DND-41 (cell line): ENCODE data around the gene LYPD8.

Source experiments
- ATAC-seq: fragments of 200-7000 bp; cut with Tn5 transposase; 3 replicates; pipeline ENCODE4 v1.9.1; 2021; ENCODE audit warnings: low read depth; ENCODE audit not compliant: insufficient read depth
- DNase-seq: peaks from one replicate; pipeline ENCODE4 v3.0.0-alpha.2; 2020
- H2AFZ ChIP-seq: 2 replicates; pipeline ENCODE4 v1.6.0; 2012; ENCODE audit warnings: low read depth, low read length
- H3K27ac ChIP-seq: 2 replicates; pipeline ENCODE4 v1.5.1; 2012; ENCODE audit warnings: low read length, inconsistent platforms
- H3K27me3 ChIP-seq: fragments of 200-600 bp; sonication (generic); 2 replicates; pipeline ENCODE4 v1.6.0; 2012; ENCODE audit warnings: low read length, mild to moderate bottlenecking, inconsistent platforms; ENCODE audit not compliant: insufficient read depth, poor library complexity
- H3K36me3 ChIP-seq: 2 replicates; pipeline ENCODE4 v1.5.1; 2012; ENCODE audit warnings: low read length, inconsistent platforms; ENCODE audit not compliant: insufficient read depth
- H3K4me1 ChIP-seq: 2 replicates; pipeline ENCODE4 v1.5.1; 2012; ENCODE audit warnings: mild to moderate bottlenecking, low read length; ENCODE audit not compliant: insufficient read depth
- H3K4me2 ChIP-seq: 2 replicates; pipeline ENCODE4 v1.6.0; 2012; ENCODE audit warnings: mild to moderate bottlenecking, moderate library complexity, low read length, inconsistent platforms; ENCODE audit not compliant: insufficient read depth
- H3K4me3 ChIP-seq, 2 experiments: fragments of 200-600 bp in 1 of 2; shearing (Covaris generic) in 1 of 2; 2 replicates each; pipeline ENCODE4 v1.5.1; 2012 to 2016; ENCODE audit warnings: inconsistent platforms in 2 of 2, low read length in 2 of 2, mild to moderate bottlenecking in 2 of 2, low read depth in 1 of 2, moderate library complexity in 1 of 2
- H3K79me2 ChIP-seq: 2 replicates; pipeline ENCODE4 v1.6.0; 2012; ENCODE audit warnings: low read length, inconsistent platforms; ENCODE audit not compliant: insufficient read depth
- H3K9ac ChIP-seq: 2 replicates; pipeline ENCODE4 v1.6.0; 2012; ENCODE audit warnings: low read depth, mild to moderate bottlenecking, inconsistent platforms, low read length, moderate library complexity
- H3K9me3 ChIP-seq: 2 replicates; pipeline ENCODE4 v1.5.1; 2012; ENCODE audit warnings: low read length, moderate library complexity, mild to moderate bottlenecking, inconsistent platforms; ENCODE audit not compliant: insufficient read depth, severe bottlenecking
- H4K20me1 ChIP-seq: 2 replicates; pipeline ENCODE4 v1.6.0; 2012; ENCODE audit warnings: low read length; ENCODE audit not compliant: insufficient read depth
- EZH2 ChIP-seq: IDR thresholded peaks from 3 replicates; pipeline ENCODE4 v1.6.1; 2012; ENCODE audit warnings: borderline replicate concordance, low read depth, mild to moderate bottlenecking, moderate library complexity, low read length, inconsistent platforms; ENCODE audit not compliant: severe bottlenecking
- TF ChIP-seq, protein P1 (sequence below): IDR thresholded peaks from 2 replicates; pipeline ENCODE4 v1.5.1; 2012; ENCODE audit warnings: borderline replicate concordance, low read length, moderate library complexity, mild to moderate bottlenecking; ENCODE audit not compliant: poor library complexity, severe bottlenecking; ENCODE audit errors: extremely low read depth

Gene LYPD8

DNA sequence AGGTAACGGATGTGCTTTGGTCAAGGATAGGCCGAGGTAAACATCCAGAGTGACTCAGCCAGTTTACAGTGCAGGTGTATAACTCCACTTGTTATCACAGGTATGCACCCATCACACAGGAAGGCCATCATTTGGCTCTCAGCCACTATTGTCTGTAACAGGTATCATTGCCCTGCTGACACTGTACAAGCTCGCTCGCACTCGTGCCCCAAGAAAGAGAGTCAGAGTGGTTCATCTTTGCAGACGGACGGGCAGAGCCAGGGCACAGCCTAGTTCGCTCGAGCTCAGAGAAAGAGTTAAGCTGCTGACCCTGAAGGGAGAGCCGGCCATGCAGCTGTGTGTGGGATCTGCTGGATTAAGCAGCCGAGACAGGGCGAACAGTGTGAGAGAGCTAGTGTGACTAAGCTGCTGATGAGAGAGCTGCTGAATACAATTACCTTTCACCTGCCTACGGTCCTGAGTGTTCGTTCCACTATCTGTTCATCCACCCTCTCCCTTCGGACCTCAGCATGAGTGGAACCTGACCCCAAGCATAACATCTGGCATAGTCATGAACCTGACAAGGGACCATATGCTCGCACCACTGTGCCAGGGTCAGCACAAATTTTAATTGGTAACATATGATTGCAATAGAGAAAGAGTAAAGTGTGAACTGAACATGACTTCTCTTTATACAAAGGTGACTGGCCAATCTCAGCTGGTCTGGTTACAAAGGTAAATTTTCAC is 27.0 kb upstream of the LYPD8 start:
- Histone ChIP-seq H2AFZ (no peak overlapping the region), H3K36me3 (no peaks in the 10 kb centered on the region), H3K4me2 (no peak overlapping the region), H3K27ac (no peak overlapping the region), H3K4me1 (no peaks in the 10 kb centered on the region), H4K20me1 (no peaks in the 10 kb centered on the region), H3K9me3 (peaks cover 6% of the 10 kb centered on the region), H3K27me3 (no peaks in the 10 kb centered on the region), H3K79me2 (no peaks in the 10 kb centered on the region), H3K4me3 (no peak overlapping the region), H3K9ac (no peak overlapping the region)
- TF ChIP-seq EZH2, result no peak
- TF ChIP-seq, protein P1, sequence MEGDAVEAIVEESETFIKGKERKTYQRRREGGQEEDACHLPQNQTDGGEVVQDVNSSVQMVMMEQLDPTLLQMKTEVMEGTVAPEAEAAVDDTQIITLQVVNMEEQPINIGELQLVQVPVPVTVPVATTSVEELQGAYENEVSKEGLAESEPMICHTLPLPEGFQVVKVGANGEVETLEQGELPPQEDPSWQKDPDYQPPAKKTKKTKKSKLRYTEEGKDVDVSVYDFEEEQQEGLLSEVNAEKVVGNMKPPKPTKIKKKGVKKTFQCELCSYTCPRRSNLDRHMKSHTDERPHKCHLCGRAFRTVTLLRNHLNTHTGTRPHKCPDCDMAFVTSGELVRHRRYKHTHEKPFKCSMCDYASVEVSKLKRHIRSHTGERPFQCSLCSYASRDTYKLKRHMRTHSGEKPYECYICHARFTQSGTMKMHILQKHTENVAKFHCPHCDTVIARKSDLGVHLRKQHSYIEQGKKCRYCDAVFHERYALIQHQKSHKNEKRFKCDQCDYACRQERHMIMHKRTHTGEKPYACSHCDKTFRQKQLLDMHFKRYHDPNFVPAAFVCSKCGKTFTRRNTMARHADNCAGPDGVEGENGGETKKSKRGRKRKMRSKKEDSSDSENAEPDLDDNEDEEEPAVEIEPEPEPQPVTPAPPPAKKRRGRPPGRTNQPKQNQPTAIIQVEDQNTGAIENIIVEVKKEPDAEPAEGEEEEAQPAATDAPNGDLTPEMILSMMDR, result no peak
- ATAC-seq, result no peak
- DNase-seq, result no peak

DNA sequence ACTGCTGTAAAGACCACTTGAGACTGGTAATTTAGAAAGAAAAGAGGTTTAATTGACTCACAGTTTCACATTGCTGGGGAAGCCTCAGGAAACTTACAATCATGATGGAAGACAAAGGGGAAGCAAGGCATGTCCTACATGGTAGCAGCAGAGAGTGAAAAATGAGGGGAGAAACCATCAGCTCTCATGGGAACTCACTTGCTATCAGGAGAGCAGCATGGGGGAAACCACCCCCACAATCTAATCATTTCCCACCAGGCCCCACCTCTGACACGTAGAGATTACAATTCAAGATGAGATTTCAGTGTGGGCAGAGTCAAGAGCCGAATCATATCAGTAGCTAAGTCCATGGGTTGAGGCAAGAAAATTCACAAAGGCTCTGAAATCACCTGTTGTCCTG is 23.8 kb upstream of the LYPD8 start:
- Histone ChIP-seq H3K4me2 (no peak overlapping the region), H2AFZ (no peak overlapping the region), H3K9me3 (peaks cover 6% of the 10 kb centered on the region), H3K79me2 (no peaks in the 10 kb centered on the region), H3K4me1 (no peaks in the 10 kb centered on the region), H3K4me3 (no peak overlapping the region), H3K27ac (no peak overlapping the region), H3K9ac (no peak overlapping the region), H4K20me1 (no peaks in the 10 kb centered on the region), H3K27me3 (no peaks in the 10 kb centered on the region), H3K36me3 (no peaks in the 10 kb centered on the region)
- no peak for TF ChIP-seq EZH2
- TF ChIP-seq, protein P1, result no peak
- ATAC-seq (no peak), DNase-seq (no peak)

DNA sequence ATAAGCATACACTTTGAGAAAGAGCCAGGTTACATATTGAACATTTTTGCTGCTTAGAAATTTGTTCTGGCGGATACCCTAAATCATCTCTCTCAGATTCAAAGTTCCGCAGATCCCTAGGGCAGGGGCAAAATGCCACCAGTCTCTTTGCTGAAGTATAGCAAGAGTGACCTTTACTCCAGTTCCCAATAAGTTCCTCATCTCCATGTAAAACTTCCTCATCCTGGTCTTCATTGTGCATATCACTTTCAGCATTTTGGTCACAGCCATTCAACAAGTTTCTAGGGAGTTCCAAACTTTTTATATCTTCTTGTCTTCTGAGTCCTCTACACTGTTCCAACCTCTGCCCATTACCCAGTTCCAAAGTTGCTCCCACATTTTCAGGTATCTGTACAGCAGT is 23.3 kb upstream of the LYPD8 start:
- Histone ChIP-seq H3K4me3 (no peak overlapping the region), H3K79me2 (no peaks in the 10 kb centered on the region), H3K4me1 (no peaks in the 10 kb centered on the region), H4K20me1 (no peaks in the 10 kb centered on the region), H3K36me3 (no peaks in the 10 kb centered on the region), H3K27me3 (no peaks in the 10 kb centered on the region), H3K4me2 (no peak overlapping the region), H3K9ac (no peak overlapping the region), H3K27ac (no peak overlapping the region), H2AFZ (no peak overlapping the region), H3K9me3 (peaks cover 6% of the 10 kb centered on the region)
- DNase-seq, result no peak
- TF ChIP-seq, protein P1, result no peak
- no peak for TF ChIP-seq EZH2
- no peak for ATAC-seq

DNA sequence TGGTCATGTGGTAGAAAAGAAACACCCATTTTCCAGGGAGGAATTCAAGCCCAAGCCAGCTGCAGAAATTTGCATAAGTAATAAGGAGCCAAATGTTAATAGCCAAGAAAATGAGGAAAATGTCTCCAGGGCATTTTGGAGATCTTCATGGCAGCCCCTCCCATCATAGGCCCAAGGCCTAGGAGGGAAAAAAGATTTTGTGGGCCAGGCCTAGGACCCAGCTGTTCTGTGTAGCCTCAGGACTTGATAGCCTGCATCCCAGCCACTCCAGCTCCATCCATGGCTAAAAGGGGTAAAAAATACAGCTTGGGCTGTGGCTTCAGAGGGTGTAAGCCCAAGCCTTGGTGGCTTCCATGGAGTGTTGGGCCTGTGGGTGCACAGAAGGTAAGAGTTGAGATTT is 21.4 kb upstream of the LYPD8 start:
- Histone ChIP-seq H3K4me1 (no peaks in the 10 kb centered on the region), H4K20me1 (no peaks in the 10 kb centered on the region), H2AFZ (no peak overlapping the region), H3K36me3 (no peaks in the 10 kb centered on the region), H3K79me2 (no peaks in the 10 kb centered on the region), H3K9me3 (peaks cover 6% of the 10 kb centered on the region), H3K4me2 (no peak overlapping the region), H3K4me3 (no peak overlapping the region), H3K27ac (no peak overlapping the region), H3K9ac (no peak overlapping the region), H3K27me3 (no peaks in the 10 kb centered on the region)
- TF ChIP-seq, protein P1, result no peak
- TF ChIP-seq EZH2, result no peak
- DNase-seq (no peak), ATAC-seq (no peak)
